ENCODE results near the gene PFKFB2. TPM values are rescaled to one million over a fixed set of nuclear protein-coding genes. Genes with fewer than 3 reads are reported as not detected.

PFKFB2 gene
- total RNA-seq, 1 experiment from 2014 or later: 16.8 TPM

GRCh38 chr1:207049514-207049913 lies 3.6 kb upstream of the PFKFB2 start (continued):
- TF ChIP-seq, protein P1, sequence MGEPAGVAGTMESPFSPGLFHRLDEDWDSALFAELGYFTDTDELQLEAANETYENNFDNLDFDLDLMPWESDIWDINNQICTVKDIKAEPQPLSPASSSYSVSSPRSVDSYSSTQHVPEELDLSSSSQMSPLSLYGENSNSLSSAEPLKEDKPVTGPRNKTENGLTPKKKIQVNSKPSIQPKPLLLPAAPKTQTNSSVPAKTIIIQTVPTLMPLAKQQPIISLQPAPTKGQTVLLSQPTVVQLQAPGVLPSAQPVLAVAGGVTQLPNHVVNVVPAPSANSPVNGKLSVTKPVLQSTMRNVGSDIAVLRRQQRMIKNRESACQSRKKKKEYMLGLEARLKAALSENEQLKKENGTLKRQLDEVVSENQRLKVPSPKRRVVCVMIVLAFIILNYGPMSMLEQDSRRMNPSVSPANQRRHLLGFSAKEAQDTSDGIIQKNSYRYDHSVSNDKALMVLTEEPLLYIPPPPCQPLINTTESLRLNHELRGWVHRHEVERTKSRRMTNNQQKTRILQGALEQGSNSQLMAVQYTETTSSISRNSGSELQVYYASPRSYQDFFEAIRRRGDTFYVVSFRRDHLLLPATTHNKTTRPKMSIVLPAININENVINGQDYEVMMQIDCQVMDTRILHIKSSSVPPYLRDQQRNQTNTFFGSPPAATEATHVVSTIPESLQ (CRISPR knock-in tag; IDR thresholded peaks at IDR 0.05): no peak
- TF ChIP-seq SP1 (CRISPR knock-in tag; conservative IDR thresholded peaks at IDR 0.05): no peak
- TF ChIP-seq ZBTB43 (CRISPR knock-in tag; IDR thresholded peaks at IDR 0.05): no peak
- TF ChIP-seq ELF4 (CRISPR knock-in tag; IDR thresholded peaks at IDR 0.05; ENCODE audit: low read depth): no peak
- TF ChIP-seq ZNF121 (CRISPR knock-in tag; IDR thresholded peaks at IDR 0.05): no peak
- no peak for TF ChIP-seq ZNF416 (CRISPR knock-in tag; IDR thresholded peaks at IDR 0.05)

DNA sequence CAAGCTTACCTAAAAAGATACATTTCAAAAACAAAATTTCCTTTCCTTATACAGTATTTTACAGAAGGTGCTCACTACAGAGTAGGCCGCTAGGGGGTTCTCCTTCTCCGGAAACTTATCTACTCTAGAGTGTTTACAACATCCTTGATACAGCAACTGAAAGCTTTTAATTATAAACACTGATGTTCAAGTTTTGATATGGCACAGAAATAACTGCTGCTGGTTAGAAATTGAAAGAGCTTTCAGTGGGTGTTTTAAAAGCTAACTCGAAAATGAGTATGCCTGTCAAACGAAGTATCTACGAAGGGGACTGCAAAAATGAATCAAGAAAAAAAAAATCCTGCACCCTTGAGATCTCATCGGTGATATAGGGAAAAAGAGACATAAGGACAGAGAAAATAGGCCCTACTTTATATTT lies 3.1 kb upstream of the PFKFB2 start:
- Mint-ChIP-seq H3K4me1 (peaks cover 57% of the 10 kb centered on the region), H3K27ac (peak overlapping the region; percentile 93), H3K36me3 (peaks cover 36% of the 10 kb centered on the region), H3K4me3 (peak overlapping the region; percentile 95), H3K9me3 (no peaks in the 10 kb centered on the region), H3K27me3 (ENCODE audit: low read depth) (no peaks in the 10 kb centered on the region)
- ChIA-PET POLR2A (no interaction called here), CTCF (interaction anchor here (0.5 to 2.0 kb wide), 8 partner anchors 10 to 1073 kb away, joined by 3 to 17 read pairs (median 3); partner anchors contain the start of gene C1orf116)
- TF ChIP-seq CTCF (IDR thresholded peaks at IDR 0.05) (peak; percentile 55), ARID4B (CRISPR knock-in tag; IDR thresholded peaks at IDR 0.05; ENCODE audit: borderline replicate concordance) (no peak)
- peak; percentile 28 for DNase-seq (ENCODE audit: low spot score)
- ATAC-seq: no peak

- H3K4me3 Mint-ChIP-seq: peak overlapping the region; percentile 95
- ChIA-PET CTCF (interaction anchor here (0.5 to 2.0 kb wide), 3 partner anchors 9 to 398 kb away, joined by 3 to 17 read pairs (median 4); partner anchors contain the start of gene C1orf116), POLR2A (no interaction called here)
- H3K9me3 Mint-ChIP-seq: no peaks in the 10 kb centered on the region
- H3K4me1 Mint-ChIP-seq: peaks cover 57% of the 10 kb centered on the region
- ATAC-seq: peak; percentile 28
- no peaks in the 10 kb centered on the region for H3K27me3 Mint-ChIP-seq (ENCODE audit: low read depth)
- DNase-seq (ENCODE audit: low spot score): peak; percentile 91
- H3K36me3 Mint-ChIP-seq: peaks cover 33% of the 10 kb centered on the region
- H3K27ac Mint-ChIP-seq: peak overlapping the region; percentile 98
- no peak for TF ChIP-seq SOX15 (CRISPR knock-in tag; IDR thresholded peaks at IDR 0.05)
- no peak for TF ChIP-seq CBFB (CRISPR knock-in tag; IDR thresholded peaks at IDR 0.05; ENCODE audit: low read depth)
- TF ChIP-seq SP1 (CRISPR knock-in tag; conservative IDR thresholded peaks at IDR 0.05): peak; percentile 61
- TF ChIP-seq RELA (CRISPR knock-in tag; IDR thresholded peaks at IDR 0.05; ENCODE audit: borderline replicate concordance): no peak
- no peak for TF ChIP-seq KAT7 (CRISPR knock-in tag; IDR thresholded peaks at IDR 0.05; ENCODE audit: borderline replicate concordance)
- TF ChIP-seq ETV6 (CRISPR knock-in tag; IDR thresholded peaks at IDR 0.05): 0 out of 2 replicates have a peak, but pooled peaks have one; percentile 59
- no peak for TF ChIP-seq SMAD4 (CRISPR knock-in tag; IDR thresholded peaks at IDR 0.05)
- TF ChIP-seq ZNF532 (CRISPR knock-in tag; IDR thresholded peaks at IDR 0.05; ENCODE audit: borderline replicate concordance): no peak
- no peak for TF ChIP-seq NR3C1 (CRISPR knock-in tag; conservative IDR thresholded peaks at IDR 0.05; ENCODE audit: low read depth)
- TF ChIP-seq ZNF317 (CRISPR knock-in tag; IDR thresholded peaks at IDR 0.05; ENCODE audit: borderline replicate concordance, low read depth): no peak
- no peak for TF ChIP-seq CREM (CRISPR knock-in tag; IDR thresholded peaks at IDR 0.05)
- TF ChIP-seq ZNF138 (CRISPR knock-in tag; conservative IDR thresholded peaks at IDR 0.05): no peak
These were observed 2.4 kb upstream of the PFKFB2 start for GRCh38 chr1:207050480-207051190.

All from WTC11 (cell line).